NCI-H82 (cell line): ENCODE results near the gene C5.

Experiments
- DNase-seq: peaks from one replicate; lab custom pipeline; 2025; lab: John Stamatoyannopoulos, UW

Gene C5

GRCh38 chr9:120909904-120910303 is 140.2 kb downstream of the C5 start:
- DNase-seq = no peak

- DNase-seq = no peak
Measured at GRCh38 chr9:120905315-120906164, 144.5 kb downstream of the C5 start.

GRCh38 chr9:120904978-120905301 is 145.1 kb downstream of the C5 start:
- no peak for DNase-seq

- no peak for DNase-seq
Measured at GRCh38 chr9:120904061-120904977, 145.8 kb downstream of the C5 start.

GRCh38 chr9:120902569-120903535 is 147.2 kb downstream of the C5 start:
- DNase-seq = peak; percentile 39
